Measurements from ENCODE around the gene ALPL.

ALPL gene

GRCh38 chr1:21621761-21622436 is 112.7 kb downstream of the ALPL start:
- no peak for DNase-seq

- no peak for DNase-seq
Observed at GRCh38 chr1:21622466-21623315, 113.5 kb downstream of the ALPL start.

DNA sequence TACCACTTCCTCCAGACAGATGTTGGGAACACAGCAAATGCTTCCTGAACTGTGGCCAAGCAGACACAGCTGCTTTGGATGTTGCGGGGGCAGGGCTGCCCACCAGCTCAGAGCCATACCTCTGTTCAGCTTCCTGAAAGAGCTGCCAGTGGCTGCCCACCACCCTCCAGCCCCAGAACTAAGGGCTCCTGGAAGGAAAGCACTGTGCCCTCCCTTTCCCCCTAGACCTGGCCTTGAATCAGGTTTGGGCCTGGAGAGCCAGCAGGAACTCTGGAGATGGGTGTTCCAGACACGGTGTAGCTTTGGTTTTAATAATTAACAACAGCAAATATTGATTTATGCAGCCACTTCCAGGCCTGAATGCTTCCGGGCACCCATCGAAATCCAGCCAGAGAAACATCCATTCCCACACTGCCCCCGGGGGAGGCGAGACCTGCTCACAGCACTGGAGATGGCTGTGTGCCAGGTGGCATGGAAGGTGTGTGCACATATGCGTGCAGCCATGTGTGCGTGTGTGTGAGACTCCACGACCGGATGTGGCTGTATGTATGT is 114.3 kb downstream of the ALPL start:
- DNase-seq: no peak

DNA sequence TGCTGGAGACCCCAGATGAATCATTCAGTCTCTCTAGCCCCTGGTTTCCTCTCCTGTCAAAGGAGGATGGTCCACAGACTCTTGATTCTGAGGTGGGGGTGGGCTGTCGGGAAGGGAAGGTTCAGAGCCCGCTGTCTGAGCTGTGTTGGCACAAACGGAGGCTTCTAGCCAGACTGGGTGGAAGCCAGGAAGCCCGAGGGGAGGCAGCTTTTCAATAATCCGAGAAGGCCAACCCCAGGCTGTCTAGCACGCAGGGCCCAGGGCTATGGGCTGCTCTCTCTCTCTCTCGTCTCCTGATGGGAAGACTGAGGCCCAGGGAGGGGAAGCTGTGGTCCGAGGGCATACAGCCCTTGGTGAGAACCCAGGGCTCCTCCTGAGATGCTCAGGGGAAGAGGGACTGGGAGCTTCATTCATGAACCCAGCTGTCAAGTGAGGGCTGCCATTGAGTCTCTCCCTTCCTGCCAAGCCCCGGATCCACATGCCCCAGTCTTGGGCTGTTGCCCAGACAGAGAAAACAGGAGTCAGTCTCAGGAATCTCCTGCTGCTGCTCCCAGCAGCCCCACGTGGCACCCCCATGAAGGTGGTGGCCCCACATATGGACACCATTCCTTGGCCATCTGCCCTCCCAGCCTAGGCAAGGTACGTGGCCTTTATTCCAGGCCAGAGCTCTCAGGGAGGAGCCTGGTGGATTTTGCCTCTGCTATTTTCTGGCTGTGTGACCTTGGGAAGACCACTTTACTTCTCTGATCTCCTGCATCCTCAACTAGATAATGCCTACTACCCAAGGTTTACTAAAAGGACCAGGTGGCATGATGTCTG is 115.6 kb downstream of the ALPL start:
- no peak for DNase-seq

DNA sequence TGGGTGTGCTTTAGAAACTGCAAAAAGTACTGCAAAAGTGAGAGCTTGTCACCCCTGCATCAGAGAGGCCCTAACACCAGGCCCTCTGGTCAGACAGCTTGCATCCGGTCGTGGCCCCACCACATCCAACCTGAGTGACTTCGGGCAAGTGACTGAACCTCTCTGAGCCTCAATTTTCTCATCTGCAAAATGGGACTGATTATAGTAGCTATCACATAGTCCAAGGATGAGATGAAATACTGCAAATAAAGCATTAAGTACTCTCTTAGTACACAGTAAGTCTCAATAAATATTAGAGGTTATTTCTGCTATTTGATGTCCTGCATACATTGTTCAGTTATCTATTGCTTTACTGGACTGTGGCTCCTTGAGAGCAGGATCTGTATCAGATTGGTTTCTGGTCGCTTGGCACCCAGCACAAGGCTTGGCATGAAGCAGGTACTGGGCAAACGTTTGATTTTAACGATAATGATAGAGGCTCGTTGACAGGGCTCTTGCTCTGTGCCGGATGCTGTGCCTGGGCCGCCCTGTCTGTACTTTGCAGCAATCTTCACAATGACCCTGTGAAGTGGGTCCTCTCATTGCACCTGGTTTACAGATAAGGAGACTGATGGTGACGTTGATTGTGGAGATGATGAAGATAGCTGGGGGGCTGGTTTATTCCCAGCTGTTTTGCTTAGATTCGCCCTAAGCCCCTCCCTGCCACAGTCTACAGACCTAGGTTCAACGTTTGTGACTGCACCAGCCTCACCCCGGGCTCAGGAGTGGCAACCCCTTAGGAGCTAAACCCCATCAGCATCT is 116.4 kb downstream of the ALPL start:
- DNase-seq: no peak

DNA sequence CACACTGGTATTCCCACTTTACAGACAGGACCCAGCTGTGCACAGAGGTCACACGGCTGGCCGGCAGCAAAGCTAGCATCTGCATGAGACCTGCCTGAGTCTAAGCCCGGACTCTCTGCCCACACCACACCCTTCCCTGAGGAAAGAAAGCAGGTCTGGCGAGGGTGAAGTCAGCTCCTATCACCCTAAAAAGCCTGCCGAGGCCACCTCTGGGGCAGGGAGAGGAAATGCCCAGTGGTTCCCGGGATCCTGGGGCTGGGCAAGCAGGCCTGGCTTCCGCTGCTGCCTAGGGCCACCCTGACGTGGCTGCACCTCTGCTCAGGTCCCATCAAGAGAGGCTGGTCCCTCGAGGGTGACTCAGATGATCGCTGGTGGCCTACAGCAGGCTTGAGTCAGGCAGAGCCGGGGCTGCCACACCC is 117.7 kb downstream of the ALPL start:
- DNase-seq: no peak

Data from NCI-H774 (cell line).